Measurements from ENCODE around the gene VPS4B.

DNA sequence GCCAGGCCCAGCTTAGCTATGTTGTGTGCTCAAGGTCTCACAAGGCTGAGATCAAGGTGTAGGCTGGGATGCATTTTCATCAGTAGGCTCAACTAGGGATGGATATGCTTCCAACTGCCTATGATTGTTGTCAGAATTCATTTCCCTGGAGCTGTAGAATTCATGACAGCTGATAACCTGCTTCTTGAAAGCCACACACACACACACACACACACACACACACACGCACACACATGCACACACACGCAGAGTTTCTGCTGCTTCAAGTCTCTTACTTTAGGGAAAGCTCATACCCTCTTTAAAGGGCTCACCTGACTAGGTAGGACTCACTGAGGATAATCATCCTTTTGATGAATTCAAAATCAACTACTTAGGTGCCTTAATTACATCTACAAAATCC is 8.2 kb upstream of the VPS4B start:
- TF ChIP-seq CTCF (tag by site-specific recombination; IDR thresholded peaks at IDR 0.05) (no peak), ZNF24 (tag by site-specific recombination; IDR thresholded peaks at IDR 0.05) (no peak), PRDM1 (tag by site-specific recombination; IDR thresholded peaks at IDR 0.05) (no peak), ZNF473 (tag by site-specific recombination; IDR thresholded peaks at IDR 0.05) (no peak), HOXA7 (CRISPR knock-in tag; IDR thresholded peaks at IDR 0.05; ENCODE audit: borderline replicate concordance) (no peak), ZNF843 (tag by site-specific recombination; IDR thresholded peaks at IDR 0.05) (no peak), ZNF239 (tag by site-specific recombination; IDR thresholded peaks at IDR 0.05) (no peak), ZBTB1 (tag by site-specific recombination; IDR thresholded peaks at IDR 0.05) (no peak), ZNF19 (tag by site-specific recombination; IDR thresholded peaks at IDR 0.05; ENCODE audit: low read depth) (no peak)

All from HEK293 (cell line).